K562 (cell line): ENCODE results near the gene USP19. TPM values are rescaled to one million over a fixed set of nuclear protein-coding genes. Genes with fewer than 3 reads are reported as not detected.

ENCODE experiments used
- CAMTA2 ChIP-seq: fragments of 250-450 bp; sonication (Bioruptor Pico); conservative IDR thresholded peaks from 2 replicates; pipeline ENCODE4 v1.5.1; 2022
- CREM ChIP-seq: IDR thresholded peaks from 2 replicates; pipeline ENCODE4 v1.6.1; 2014; ENCODE audit warnings: antibody characterized with exemption, low read depth
- CXXC5 ChIP-seq: fragments of 250-450 bp; sonication (Bioruptor Pico); IDR thresholded peaks from 2 replicates; pipeline ENCODE4 v1.8.0; 2022; ENCODE audit warnings: inconsistent platforms, mild to moderate bottlenecking, moderate library complexity
- GMEB1 ChIP-seq: fragments of 250-450 bp; sonication (Bioruptor Pico); IDR thresholded peaks from 2 replicates; pipeline ENCODE4 v1.4.0; 2020; ENCODE audit warnings: mild to moderate bottlenecking
- KDM1A ChIP-seq, 2 experiments: fragments of 450-650 bp; IDR thresholded peaks; 2 replicates each; pipeline ENCODE4 v1.6.1; 2016; ENCODE audit warnings: mild to moderate bottlenecking in 2 of 2
- MEIS2 ChIP-seq: fragments of 450-650 bp; IDR thresholded peaks from 2 replicates; pipeline ENCODE4 v1.6.1; 2014; ENCODE audit warnings: mild to moderate bottlenecking; ENCODE audit not compliant: partially characterized antibody
- MYNN ChIP-seq, 2 experiments: sonication (generic); formaldehyde crosslinking in 1 of 2; IDR thresholded peaks; 2 replicates each; pipeline versions ENCODE4 v1.5.0 to v1.6.1; 2016 to 2020; ENCODE audit warnings: antibody characterized with exemption in 1 of 2, missing genetic modification reagents in 1 of 2
- PTTG1 ChIP-seq: fragments of 450-650 bp; IDR thresholded peaks from 2 replicates; pipeline ENCODE4 v1.6.1; 2016; ENCODE audit warnings: low read depth, mild to moderate bottlenecking, missing genetic modification characterization, missing compliant biosample characterization
- TAF9B ChIP-seq: fragments of 450-650 bp; IDR thresholded peaks from 2 replicates; pipeline ENCODE4 v1.6.1; 2018; ENCODE audit warnings: mild to moderate bottlenecking; ENCODE audit not compliant: partially characterized antibody
- TRIM24 ChIP-seq, 2 experiments: fragments of 450-650 bp; IDR thresholded peaks; 2 replicates each; pipeline ENCODE4 v1.6.1; 2016
- polyA plus RNA-seq, 8 experiments: library from polyadenylated mRNA; depleted of rRNA in 4 of 8; stranded (reverse) in 5 of 8; unstranded in 3 of 8; fragments of >200 nt; fragmentation: Nextera tagmentation in 2 of 8; fragmentation: Illumina TruSeq in 1 of 8; extraction: Ambion mirVana in 2 of 8; extraction: Trizol in 1 of 8; gene quantifications; 2 replicates each; pipeline versions ENCODE4 v1.2.1 to v1.2.3, GENCODE V29; 2011 to 2014; ENCODE audit warnings: inconsistent platforms in 1 of 8, missing spikeins in 1 of 8
- total RNA-seq, 7 experiments: library from RNA; depleted of rRNA in 6 of 7; stranded (reverse); fragments of >200 nt in 6 of 7; fragmentation: Illumina TruSeq in 2 of 7; extraction: Trizol in 2 of 7; gene quantifications; 2 replicates each; pipeline versions ENCODE4 v1.2.1 to v1.2.3, GENCODE V29; 2011 to 2021; ENCODE audit warnings: low replicate concordance in 1 of 7

The USP19 gene
- total and polyA plus RNA-seq, 9 of the 15 experiments (the other 6 are each of a cell fraction or from before 2014, with no cell fraction given) = 0.24 to 65.9 (median 36.9) TPM

GRCh38 chr3:49132437-49133225, 12.0 kb upstream of the USP19 start, which contains the start of gene LAMB2 (continued):
- no peak for TF ChIP-seq GMEB1
- TF ChIP-seq CAMTA2 (CRISPR knock-in tag) = no peak
- TF ChIP-seq MYNN (IDR thresholded peaks at IDR 0.05) = no peak
- TF ChIP-seq MYNN (CRISPR knock-in tag; IDR thresholded peaks at IDR 0.05) = no peak
- TF ChIP-seq PTTG1 (tag) = no peak
- TF ChIP-seq TRIM24 (IDR thresholded peaks at IDR 0.05) = no peak
- peak; percentile 11; the same call in 1 of the 2 replicates for TF ChIP-seq CXXC5 (CRISPR knock-in tag)
- peak; percentile 45; the same call in 1 of the 2 replicates for TF ChIP-seq CREM
- TF ChIP-seq MEIS2 = no peak
- no peak for TF ChIP-seq KDM1A (IDR thresholded peaks at IDR 0.05)
- TF ChIP-seq TAF9B = no peak
